Panc1 (cell line): Measurements from ENCODE around the gene NRG2. TPM values are rescaled to one million over a fixed set of nuclear protein-coding genes. Genes with fewer than 3 reads are reported as not detected.
A peak's percentile ranks its signal among the peaks of the same experiment; 100 is the strongest.

Experiments used
- ATAC-seq: fragments of 200-7000 bp; cut with Tn5 transposase; 2 replicates; pipeline ENCODE4 v1.9.1; 2020; ENCODE audit warnings: mild to moderate bottlenecking, moderate library complexity
- BruUV-seq: library from RNA; stranded (reverse); fragments of 400-500 nt; replicated peaks from 2 replicates; lab custom pipeline; 2021; lab: Mats Ljungman, UMichigan
- CTCF ChIA-PET: fragments of 300-600 bp; sonication (Branson Sonifier 250); formaldehyde crosslinking; loops from one replicate; lab custom pipeline; 2022; ENCODE audit warnings: antibody characterized with exemption; lab: Charles Lee
- POLR2A ChIA-PET: fragments of 300-600 bp; sonication (Branson Sonifier 250); formaldehyde crosslinking; loops from one replicate; lab custom pipeline; 2022; ENCODE audit warnings: antibody characterized with exemption; lab: Charles Lee
- DNase-seq: peaks from one replicate; pipeline ENCODE4 v3.0.0-alpha.2; 2010; ENCODE audit warnings: low read depth, low spot score
- H3K27ac ChIP-seq: 2 replicates; pipeline ENCODE4 v1.5.1; 2011; ENCODE audit warnings: mild to moderate bottlenecking, low read length, inconsistent platforms
- H3K27me3 ChIP-seq: fragments of 200-500 bp; sonication (Bioruptor generic); 2 replicates; pipeline ENCODE4 v1.6.0; 2014; ENCODE audit warnings: low read length, inconsistent platforms; ENCODE audit not compliant: control insufficient read depth, insufficient read depth
- H3K36me3 ChIP-seq: fragments of 200-500 bp; sonication (Bioruptor generic); 2 replicates; pipeline ENCODE4 v1.5.1; 2014; ENCODE audit warnings: inconsistent platforms, mild to moderate bottlenecking, low read length, moderate library complexity; ENCODE audit not compliant: control insufficient read depth, insufficient read depth
- H3K4me1 ChIP-seq: 2 replicates; pipeline ENCODE4 v1.5.1; 2011; ENCODE audit warnings: inconsistent platforms, mild to moderate bottlenecking, low read length, moderate library complexity; ENCODE audit not compliant: control insufficient read depth, insufficient read depth
- H3K4me3 ChIP-seq, 2 experiments: 2 replicates each; pipeline ENCODE4 v1.5.1; 2011 to 2012; ENCODE audit warnings: low read depth in 2 of 2, low read length in 2 of 2, mild to moderate bottlenecking in 2 of 2, inconsistent platforms in 1 of 2, moderate library complexity in 1 of 2
- H3K9me3 ChIP-seq: fragments of 200-500 bp; sonication (Bioruptor generic); 2 replicates; pipeline ENCODE4 v1.5.1; 2014; ENCODE audit warnings: low read depth, mild to moderate bottlenecking, inconsistent platforms, low read length, moderate library complexity; ENCODE audit not compliant: control insufficient read depth, insufficient read depth
- POLR2AphosphoS5 ChIP-seq: IDR thresholded peaks from 2 replicates; pipeline ENCODE4 v1.6.1; 2012; ENCODE audit warnings: mild to moderate bottlenecking, low read depth, low read length, moderate library complexity
- SIN3A ChIP-seq: IDR thresholded peaks from 2 replicates; pipeline ENCODE4 v1.6.1; 2012; ENCODE audit warnings: low read depth, mild to moderate bottlenecking, low read length, moderate library complexity, borderline replicate concordance; ENCODE audit not compliant: insufficient read depth
- TCF7L2 ChIP-seq: IDR thresholded peaks from 2 replicates; pipeline ENCODE4 v1.6.1; 2011; ENCODE audit warnings: mild to moderate bottlenecking, low read depth, low read length, inconsistent platforms
- in situ Hi-C: cut with HindIII; loops from 2 replicates; pipeline ENCODE4 v1.10.0; 2016; ENCODE audit warnings: low sequenced_read_pairs, low pct_unique_long_range_greater_than_20kb
- intact Hi-C: fragments of 100-400 bp; cut with micrococcal nuclease; formaldehyde crosslinking; loops from one replicate; pipeline ENCODE4 v1.10.0; 2022; ENCODE audit not compliant: unreplicated experiment
- total RNA-seq: library from RNA; stranded (reverse); gene quantifications from one replicate; pipeline ENCODE4 v1.2.1, GENCODE V29; 2021; ENCODE audit not compliant: unreplicated experiment
- TF ChIP-seq, protein P1 (sequence below), 2 experiments: IDR thresholded peaks; 2 replicates each; pipeline ENCODE4 v1.6.1; 2011 to 2012; ENCODE audit warnings: low read depth in 2 of 2, control low read depth in 1 of 2, low read length in 1 of 2, mild to moderate bottlenecking in 1 of 2, moderate library complexity in 1 of 2; ENCODE audit not compliant: insufficient read depth in 1 of 2
- TF ChIP-seq, protein P2 (sequence below): fragments of 450-650 bp; IDR thresholded peaks from 2 replicates; pipeline ENCODE4 v1.5.1; 2017; ENCODE audit warnings: mild to moderate bottlenecking

NRG2 gene
- total RNA-seq, 1 experiment from 2014 or later, result 20.2 TPM

DNA sequence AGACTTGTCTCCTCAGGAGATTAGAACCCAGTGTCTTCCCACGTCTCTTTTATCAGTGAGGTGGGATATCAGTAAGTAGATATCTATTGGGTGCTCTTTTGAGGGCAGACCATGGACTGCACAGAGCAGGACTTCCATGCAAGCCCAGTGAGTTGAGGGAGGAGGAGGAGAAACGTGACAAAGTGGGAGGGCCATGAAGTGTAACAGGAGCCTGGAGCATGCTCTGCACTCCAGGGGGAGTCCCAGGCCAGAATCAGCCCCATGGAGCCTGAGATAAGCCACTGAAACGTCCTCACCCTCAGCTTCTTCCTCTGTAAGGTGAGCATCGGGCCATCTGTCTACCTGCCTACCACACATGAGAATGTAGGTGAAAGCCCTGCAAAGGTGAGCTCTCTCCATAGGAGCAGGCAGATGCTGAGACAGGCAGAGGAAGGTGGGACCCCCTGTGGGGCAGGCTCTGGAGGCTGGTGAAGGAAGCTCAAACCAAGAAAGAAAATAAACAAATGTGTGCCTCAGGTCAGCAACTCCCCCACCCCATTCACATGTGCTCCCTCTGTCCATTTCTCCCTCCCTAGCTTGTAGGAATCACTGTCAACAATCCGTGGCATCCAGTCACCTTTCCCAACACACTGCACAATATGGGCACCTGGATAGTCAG lies 87.4 kb downstream of the NRG2 start:
- no peak overlapping the region for H3K27ac ChIP-seq
- TF ChIP-seq, protein P1, sequence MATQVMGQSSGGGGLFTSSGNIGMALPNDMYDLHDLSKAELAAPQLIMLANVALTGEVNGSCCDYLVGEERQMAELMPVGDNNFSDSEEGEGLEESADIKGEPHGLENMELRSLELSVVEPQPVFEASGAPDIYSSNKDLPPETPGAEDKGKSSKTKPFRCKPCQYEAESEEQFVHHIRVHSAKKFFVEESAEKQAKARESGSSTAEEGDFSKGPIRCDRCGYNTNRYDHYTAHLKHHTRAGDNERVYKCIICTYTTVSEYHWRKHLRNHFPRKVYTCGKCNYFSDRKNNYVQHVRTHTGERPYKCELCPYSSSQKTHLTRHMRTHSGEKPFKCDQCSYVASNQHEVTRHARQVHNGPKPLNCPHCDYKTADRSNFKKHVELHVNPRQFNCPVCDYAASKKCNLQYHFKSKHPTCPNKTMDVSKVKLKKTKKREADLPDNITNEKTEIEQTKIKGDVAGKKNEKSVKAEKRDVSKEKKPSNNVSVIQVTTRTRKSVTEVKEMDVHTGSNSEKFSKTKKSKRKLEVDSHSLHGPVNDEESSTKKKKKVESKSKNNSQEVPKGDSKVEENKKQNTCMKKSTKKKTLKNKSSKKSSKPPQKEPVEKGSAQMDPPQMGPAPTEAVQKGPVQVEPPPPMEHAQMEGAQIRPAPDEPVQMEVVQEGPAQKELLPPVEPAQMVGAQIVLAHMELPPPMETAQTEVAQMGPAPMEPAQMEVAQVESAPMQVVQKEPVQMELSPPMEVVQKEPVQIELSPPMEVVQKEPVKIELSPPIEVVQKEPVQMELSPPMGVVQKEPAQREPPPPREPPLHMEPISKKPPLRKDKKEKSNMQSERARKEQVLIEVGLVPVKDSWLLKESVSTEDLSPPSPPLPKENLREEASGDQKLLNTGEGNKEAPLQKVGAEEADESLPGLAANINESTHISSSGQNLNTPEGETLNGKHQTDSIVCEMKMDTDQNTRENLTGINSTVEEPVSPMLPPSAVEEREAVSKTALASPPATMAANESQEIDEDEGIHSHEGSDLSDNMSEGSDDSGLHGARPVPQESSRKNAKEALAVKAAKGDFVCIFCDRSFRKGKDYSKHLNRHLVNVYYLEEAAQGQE (IDR thresholded peaks at IDR 0.05; ENCODE audit: insufficient read depth in 1 of 2, low read depth in 2 of 2, low read length in 1 of 2), result no peak
- TF ChIP-seq POLR2AphosphoS5 (no peak), SIN3A (no peak), TCF7L2 (no peak)
- TF ChIP-seq, protein P2, sequence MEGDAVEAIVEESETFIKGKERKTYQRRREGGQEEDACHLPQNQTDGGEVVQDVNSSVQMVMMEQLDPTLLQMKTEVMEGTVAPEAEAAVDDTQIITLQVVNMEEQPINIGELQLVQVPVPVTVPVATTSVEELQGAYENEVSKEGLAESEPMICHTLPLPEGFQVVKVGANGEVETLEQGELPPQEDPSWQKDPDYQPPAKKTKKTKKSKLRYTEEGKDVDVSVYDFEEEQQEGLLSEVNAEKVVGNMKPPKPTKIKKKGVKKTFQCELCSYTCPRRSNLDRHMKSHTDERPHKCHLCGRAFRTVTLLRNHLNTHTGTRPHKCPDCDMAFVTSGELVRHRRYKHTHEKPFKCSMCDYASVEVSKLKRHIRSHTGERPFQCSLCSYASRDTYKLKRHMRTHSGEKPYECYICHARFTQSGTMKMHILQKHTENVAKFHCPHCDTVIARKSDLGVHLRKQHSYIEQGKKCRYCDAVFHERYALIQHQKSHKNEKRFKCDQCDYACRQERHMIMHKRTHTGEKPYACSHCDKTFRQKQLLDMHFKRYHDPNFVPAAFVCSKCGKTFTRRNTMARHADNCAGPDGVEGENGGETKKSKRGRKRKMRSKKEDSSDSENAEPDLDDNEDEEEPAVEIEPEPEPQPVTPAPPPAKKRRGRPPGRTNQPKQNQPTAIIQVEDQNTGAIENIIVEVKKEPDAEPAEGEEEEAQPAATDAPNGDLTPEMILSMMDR, result no peak
- no peaks in the 10 kb centered on the region for H3K27me3 ChIP-seq
- in situ Hi-C loops, result no loop called here
- H3K36me3 ChIP-seq, result no peaks in the 10 kb centered on the region
- ATAC-seq, result 0 out of 2 replicates have a peak, but pooled peaks have one; percentile 40
- no peaks in the 10 kb centered on the region for H3K9me3 ChIP-seq
- no peak for DNase-seq
- H3K4me3 ChIP-seq, result no peak overlapping the region
- no peaks in the 10 kb centered on the region for H3K4me1 ChIP-seq
- ChIA-PET CTCF (interaction anchor here (0.6 kb wide), 1 partner anchor 190 kb away, joined by 3 read pairs; no protein-coding TSS in a partner anchor), POLR2A (no interaction called here)
- BruUV-seq, result no TSS peak
- intact Hi-C loops, result no loop called here

DNA sequence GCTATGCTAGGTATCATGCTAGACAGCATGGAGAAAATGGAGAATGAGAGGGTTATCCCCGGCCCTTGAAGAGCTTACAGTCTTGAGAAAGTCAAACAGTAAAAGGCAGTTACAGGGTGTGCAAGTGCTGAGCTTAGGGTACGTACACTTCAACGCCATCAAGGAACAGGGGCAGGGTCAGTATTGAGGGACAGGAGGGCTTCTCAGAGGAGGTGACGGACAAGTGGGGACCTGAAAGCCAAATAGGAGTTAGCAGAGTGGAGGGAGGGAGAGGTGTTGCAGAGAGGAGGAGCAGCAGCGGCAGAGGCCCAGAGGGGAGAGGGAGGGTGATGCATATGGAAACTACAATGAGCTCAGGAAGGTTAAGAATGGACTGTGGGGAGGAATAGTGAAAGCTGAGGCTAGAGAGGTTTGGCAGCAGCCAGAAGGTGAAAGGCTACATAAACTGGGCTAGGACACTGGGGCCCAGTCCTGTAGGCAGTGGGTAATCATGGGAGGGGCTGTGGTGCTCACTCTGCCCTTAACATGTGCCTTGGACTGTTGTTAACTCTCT lies 88.0 kb downstream of the NRG2 start:
- no peak overlapping the region for H3K27ac ChIP-seq
- no peaks in the 10 kb centered on the region for H3K9me3 ChIP-seq
- ChIA-PET POLR2A (no interaction called here), CTCF (interaction anchor here (0.6 kb wide), 1 partner anchor 189 kb away, joined by 3 read pairs; no protein-coding TSS in a partner anchor)
- BruUV-seq, result no TSS peak
- intact Hi-C loops, result no loop called here
- H3K4me3 ChIP-seq, result no peak overlapping the region
- DNase-seq (no peak), ATAC-seq (0 out of 2 replicates have a peak, but pooled peaks have one; percentile 43)
- no peaks in the 10 kb centered on the region for H3K4me1 ChIP-seq
- H3K36me3 ChIP-seq, result no peaks in the 10 kb centered on the region
- TF ChIP-seq, protein P2, result no peak
- TF ChIP-seq POLR2AphosphoS5 (no peak), TCF7L2 (no peak), SIN3A (no peak)
- TF ChIP-seq, protein P1 (IDR thresholded peaks at IDR 0.05; ENCODE audit: insufficient read depth in 1 of 2, low read depth in 2 of 2, low read length in 1 of 2), result no peak
- in situ Hi-C loops, result no loop called here
- no peaks in the 10 kb centered on the region for H3K27me3 ChIP-seq
